Body of pancreas (tissue), 4 donors: ENCODE measurements around the gene MT3. TPM values are rescaled to one million over a fixed set of nuclear protein-coding genes. Genes with fewer than 3 reads are reported as not detected.

Source experiments
- ATAC-seq: fragments of 150-250 bp; one replicate; pipeline ENCODE4 v1.9.1; 2016
- DNase-seq, 4 donors: peaks; one replicate each; pipeline ENCODE4 v3.0.0-alpha.2; 2019
- H3K27ac ChIP-seq, 4 donors: fragments of 200-600 bp; sonication (generic); 1 replicate in 3 of 4; 2 replicates in 1 of 4; pipeline versions ENCODE4 v1.5.1 to v1.6.1; 2016 to 2019; ENCODE audit warnings: mild to moderate bottlenecking in 1 of 4, mixed read lengths in 1 of 4, moderate library complexity in 1 of 4
- H3K27me3 ChIP-seq, 2 donors: fragments of 200-600 bp; sonication (generic); one replicate each; pipeline ENCODE4 v1.6.0; 2016; ENCODE audit warnings: mild to moderate bottlenecking in 1 of 2
- H3K36me3 ChIP-seq, 2 donors: fragments of 200-600 bp; sonication (generic); replicated peaks in 1 of 2; 2 replicates each; pipeline ENCODE4 v1.5.1; 2016; ENCODE audit warnings: low read depth in 2 of 2; ENCODE audit not compliant: insufficient read depth in 1 of 2
- H3K4me1 ChIP-seq: fragments of 200-600 bp; sonication (generic); one replicate; pipeline ENCODE4 v1.6.0; 2016
- H3K4me3 ChIP-seq, 2 donors: fragments of 200-600 bp; sonication (generic); 1 replicate in 1 of 2; 2 replicates in 1 of 2; pipeline ENCODE4 v1.5.1; 2016 to 2019
- H3K9me3 ChIP-seq, 3 donors: fragments of 200-600 bp; sonication (generic); 1 replicate in 2 of 3; 2 replicates in 1 of 3; pipeline ENCODE4 v1.5.1; 2016
- CTCF ChIP-seq, 7 experiments: fragments of 450-650 bp in 4 of 7; fragments of 200-600 bp in 3 of 7; sonication (generic) in 3 of 7; IDR thresholded peaks; one replicate each; pipeline ENCODE4 v1.5.1; 2016 to 2019; ENCODE audit warnings: antibody characterized with exemption in 7 of 7
- POLR2A ChIP-seq, 3 donors: fragments of 450-650 bp; IDR thresholded peaks; one replicate each; pipeline ENCODE4 v1.6.1; 2016; ENCODE audit warnings: antibody characterized with exemption in 3 of 3, mild to moderate bottlenecking in 2 of 3
- WGBS, 2 donors: methylation state at CpG; one replicate each; pipeline ENCODE4 v1.1.5; 2017; 5-methylcytosine and 5-hydroxymethylcytosine counted together
- intact Hi-C: fragments of 100-400 bp; cut with DNase I; formaldehyde crosslinking; loops from one replicate; pipeline ENCODE4 v1.15.1; 2023
- total RNA-seq, 2 donors: library from RNA; depleted of rRNA; stranded (reverse); fragments of >200 nt; gene quantifications; one replicate each; pipeline ENCODE4 v1.1.0, GENCODE V29; 2016

Gene MT3
- total RNA-seq, 2 donors from 2014 or later: not detected

- WGBS, 2 donors: 76 to 81% methylated on average over 11 of the region's 11 CpGs
- Histone ChIP-seq H3K4me3 (no peak overlapping the region), H3K4me1 (peaks cover 5% of the 10 kb centered on the region), H3K27me3 (no peaks in the 10 kb centered on the region), H3K27ac (no peak overlapping the region), H3K36me3 (no peaks in the 10 kb centered on the region), H3K9me3 (no peaks in the 10 kb centered on the region)
- DNase-seq (no peak), ATAC-seq (no peak)
- TF ChIP-seq CTCF (IDR thresholded peaks at IDR 0.05) (no peak), POLR2A (IDR thresholded peaks at IDR 0.05) (no peak)
- intact Hi-C loops: no loop called here
Observed at GRCh38 chr16:56584276-56584675, 5.1 kb upstream of the MT3 start.

- peak; percentile 11 for ATAC-seq
- no peaks in the 10 kb centered on the region for H3K36me3 ChIP-seq
- no peak for DNase-seq
- no peak overlapping the region for H3K27ac ChIP-seq
- TF ChIP-seq CTCF (IDR thresholded peaks at IDR 0.05) (no peak), POLR2A (IDR thresholded peaks at IDR 0.05) (no peak)
- intact Hi-C loops: no loop called here
- no peaks in the 10 kb centered on the region for H3K27me3 ChIP-seq
- 33 to 45% methylated on average over 9 of the region's 9 CpGs for WGBS, 2 donors
- peaks cover 11% of the 10 kb centered on the region for H3K4me1 ChIP-seq
- H3K4me3 ChIP-seq: no peak overlapping the region
- no peaks in the 10 kb centered on the region for H3K9me3 ChIP-seq
Observed at GRCh38 chr16:56588781-56589140, 567 bp upstream of the MT3 start.

GRCh38 chr16:56591377-56592060 lies 2.2 kb downstream of the MT3 start:
- DNase-seq: no peak
- intact Hi-C loops: no loop called here
- Histone ChIP-seq H3K27me3 (no peaks in the 10 kb centered on the region), H3K4me3 (no peak overlapping the region), H3K27ac (no peak overlapping the region), H3K4me1 (peaks cover 11% of the 10 kb centered on the region), H3K36me3 (no peaks in the 10 kb centered on the region), H3K9me3 (no peaks in the 10 kb centered on the region)
- ATAC-seq: no peak
- 56 to 60% methylated on average over 4 of the region's 4 CpGs for WGBS, 2 donors
- TF ChIP-seq POLR2A (IDR thresholded peaks at IDR 0.05) (no peak), CTCF (IDR thresholded peaks at IDR 0.05) (no peak)

- WGBS, 2 donors: 77 to 90% methylated on average over 6 of the region's 6 CpGs
- no peak for ATAC-seq
Observed at GRCh38 chr16:56593573-56594291, 4.4 kb downstream of the MT3 start.

More at GRCh38 chr16:56593573-56594291, 4.4 kb downstream of the MT3 start:
- Histone ChIP-seq H3K27me3 (no peaks in the 10 kb centered on the region), H3K27ac (no peak overlapping the region), H3K9me3 (no peaks in the 10 kb centered on the region), H3K4me1 (peaks cover 11% of the 10 kb centered on the region), H3K4me3 (no peak overlapping the region), H3K36me3 (no peaks in the 10 kb centered on the region)
- TF ChIP-seq POLR2A (IDR thresholded peaks at IDR 0.05) (no peak), CTCF (IDR thresholded peaks at IDR 0.05) (no peak)
- no peak for DNase-seq
- intact Hi-C loops: no loop called here
